Activated naive CD4-positive, alpha-beta T cell treated with Interleukin-2 at 50 U/mL for 16 hours (primary cell): ENCODE measurements around the gene CDC73.

Source experiments
- DNase-seq: peaks from one replicate; pipeline ENCODE4 v3.0.0-alpha.2; 2020

CDC73 gene

GRCh38 chr1:193121616-193122593 lies at the start of gene CDC73:
Gene CDC73, plus strand, starts transcription at chr1:193122031. Its CDS starts 170 bp downstream, at chr1:193122201.
- DNase-seq, result peak; percentile 100

GRCh38 chr1:193077991-193078390 lies 43.8 kb upstream of the CDC73 start:
- no peak for DNase-seq

GRCh38 chr1:193079187-193079586 lies 42.6 kb upstream of the CDC73 start:
- no peak for DNase-seq

GRCh38 chr1:193083365-193084088 lies 38.3 kb upstream of the CDC73 start:
- DNase-seq, result no peak

GRCh38 chr1:193085263-193085662 lies 36.6 kb upstream of the CDC73 start:
- DNase-seq, result no peak

- DNase-seq, result no peak
Observed at GRCh38 chr1:193086342-193086741, 35.5 kb upstream of the CDC73 start.

GRCh38 chr1:193087893-193088292 lies 33.9 kb upstream of the CDC73 start:
- no peak for DNase-seq

- no peak for DNase-seq
Observed at GRCh38 chr1:193090865-193091264, 31.0 kb upstream of the CDC73 start.

- no peak for DNase-seq
Observed at GRCh38 chr1:193094112-193094511, 27.7 kb upstream of the CDC73 start.

- DNase-seq, result no peak
Observed at GRCh38 chr1:193102662-193103061, 19.2 kb upstream of the CDC73 start.

- no peak for DNase-seq
Observed at GRCh38 chr1:193103759-193104501, 17.9 kb upstream of the CDC73 start.

- peak; percentile 27 for DNase-seq
Observed at GRCh38 chr1:193104502-193104906, 17.3 kb upstream of the CDC73 start.

GRCh38 chr1:193104907-193105820 lies 16.7 kb upstream of the CDC73 start, which contains the start of gene GLRX2:
Gene GLRX2, minus strand, starts transcription at chr1:193105414. Its CDS starts 32 bp downstream, at chr1:193105382.
- DNase-seq, result peak; percentile 68

- DNase-seq, result no peak
Observed at GRCh38 chr1:193105821-193106177, 16.0 kb upstream of the CDC73 start.

- DNase-seq, result no peak
Observed at GRCh38 chr1:193108471-193108870, 13.4 kb upstream of the CDC73 start.

- DNase-seq, result no peak
Observed at GRCh38 chr1:193109619-193110018, 12.2 kb upstream of the CDC73 start.

GRCh38 chr1:193110246-193110645 lies 11.6 kb upstream of the CDC73 start:
- DNase-seq, result no peak

GRCh38 chr1:193110864-193111263 lies 11.0 kb upstream of the CDC73 start:
- DNase-seq, result no peak

GRCh38 chr1:193111641-193112090 lies 10.2 kb upstream of the CDC73 start:
- no peak for DNase-seq

GRCh38 chr1:193113258-193113991 lies 8.4 kb upstream of the CDC73 start:
- DNase-seq, result no peak

GRCh38 chr1:193113992-193114332 lies 7.9 kb upstream of the CDC73 start:
- DNase-seq, result no peak
